ENCODE results near the gene FTO. TPM values are rescaled to one million over a fixed set of nuclear protein-coding genes. Genes with fewer than 3 reads are reported as not detected.

The FTO gene
- polyA plus RNA-seq, 2 of the 4 experiments (the other 2 are of a cell fraction) = 48.7 to 101 TPM

GRCh38 chr16:54053891-54054820 is 350.2 kb downstream of the FTO start:
- no peak overlapping the region for H3K4me3 ChIP-seq
- ATAC-seq = no peak
- POLR2A ChIA-PET = no interaction called here
- H3K27ac ChIP-seq = no peak overlapping the region
- CTCF ChIA-PET = interaction anchor here (0.6 to 1.0 kb wide), 3 partner anchors 11 to 1278 kb away, joined by 3 to 6 read pairs (median 3); no protein-coding TSS in a partner anchor
- H3K4me2 ChIP-seq = no peak overlapping the region
- no peaks in the 10 kb centered on the region for H3K4me1 ChIP-seq
- WGBS (ENCODE audit: missing lambda C conversion rate) = 93% methylated on average over 16 of the region's 16 CpGs
- no peak for DNase-seq (ENCODE audit: low read depth in 1 of 2, low spot score in 1 of 2)
- TF ChIP-seq EHF (CRISPR knock-in tag; IDR thresholded peaks at IDR 0.05) = no peak
- no peak for TF ChIP-seq CHD2 (IDR thresholded peaks at IDR 0.05; ENCODE audit: low read length, partially characterized antibody)
- no peak for TF ChIP-seq EP300 (IDR thresholded peaks at IDR 0.05)
- no peak for TF ChIP-seq SREBF2 (IDR thresholded peaks at IDR 0.05)
- TF ChIP-seq POLR2A (IDR thresholded peaks at IDR 0.05; ENCODE audit: low read length) = no peak
- TF ChIP-seq ZSCAN20 (CRISPR knock-in tag; IDR thresholded peaks at IDR 0.05) = no peak
- no peak for TF ChIP-seq ZFP36 (IDR thresholded peaks at IDR 0.05; ENCODE audit: borderline replicate concordance, partially characterized antibody)
- no peak for TF ChIP-seq MAZ (IDR thresholded peaks at IDR 0.05; ENCODE audit: borderline replicate concordance, low read depth, low read length)
- TF ChIP-seq HEYL (CRISPR knock-in tag; IDR thresholded peaks at IDR 0.05) = no peak
- TF ChIP-seq NR3C1 (IDR thresholded peaks at IDR 0.05) = no peak
- no peaks in the 10 kb centered on the region for H3K9me3 ChIP-seq
- FAIRE-seq = no peak

- no peak for ATAC-seq
- Histone ChIP-seq H3K27ac (no peak overlapping the region), H3K4me3 (no peak overlapping the region), H3K4me1 (no peaks in the 10 kb centered on the region), H3K4me2 (no peak overlapping the region), H3K9me3 (no peaks in the 10 kb centered on the region)
- ChIA-PET CTCF (interaction anchor here (1.0 kb wide), 2 partner anchors 10 to 227 kb away, joined by 3 read pairs; no protein-coding TSS in a partner anchor), POLR2A (no interaction called here)
- 85% methylated on average over 4 of the region's 4 CpGs for WGBS (ENCODE audit: missing lambda C conversion rate)
- no peak for DNase-seq (ENCODE audit: low read depth in 1 of 2, low spot score in 1 of 2)
- FAIRE-seq = no peak
- no peak for TF ChIP-seq ZC3H11A (IDR thresholded peaks at IDR 0.05)
These were observed 351.2 kb downstream of the FTO start for GRCh38 chr16:54055191-54055590.

GRCh38 chr16:54055864-54056263 is 351.9 kb downstream of the FTO start:
- DNase-seq (ENCODE audit: low read depth in 1 of 2, low spot score in 1 of 2) (no peak), ATAC-seq (no peak), FAIRE-seq (no peak)
- no peak overlapping the region for H3K27ac ChIP-seq
- H3K4me2 ChIP-seq = no peak overlapping the region
- POLR2A ChIA-PET = no interaction called here
- TF ChIP-seq CHD2 (IDR thresholded peaks at IDR 0.05; ENCODE audit: low read length, partially characterized antibody) = no peak
- no peak for TF ChIP-seq FOXS1 (CRISPR knock-in tag; IDR thresholded peaks at IDR 0.05)
- TF ChIP-seq JUN (IDR thresholded peaks at IDR 0.05) = no peak
- TF ChIP-seq POLR2AphosphoS2 (conservative IDR thresholded peaks at IDR 0.05; ENCODE audit: low read length) = no peak
- no peak for TF ChIP-seq E2F6 (IDR thresholded peaks at IDR 0.05; ENCODE audit: borderline replicate concordance, low read depth)
- TF ChIP-seq KDM1A (IDR thresholded peaks at IDR 0.05; ENCODE audit: low read depth) = no peak
- TF ChIP-seq EHMT2 (IDR thresholded peaks at IDR 0.05; ENCODE audit: low read depth) = no peak
- TF ChIP-seq MAZ (IDR thresholded peaks at IDR 0.05; ENCODE audit: borderline replicate concordance, low read depth, low read length) = no peak
- no peak for TF ChIP-seq HEYL (CRISPR knock-in tag; IDR thresholded peaks at IDR 0.05)
- TF ChIP-seq HMGXB4 (CRISPR knock-in tag; IDR thresholded peaks at IDR 0.05; ENCODE audit: borderline replicate concordance) = no peak
- TF ChIP-seq HOXA7 (CRISPR knock-in tag; IDR thresholded peaks at IDR 0.05) = no peak
- TF ChIP-seq EHF (CRISPR knock-in tag; IDR thresholded peaks at IDR 0.05) = no peak
- TF ChIP-seq CBX8 (IDR thresholded peaks at IDR 0.05) = no peak
- H3K4me1 ChIP-seq = no peaks in the 10 kb centered on the region
- CTCF ChIA-PET = interaction anchor here (1.0 kb wide), 1 partner anchor 226 kb away, joined by 3 read pairs; no protein-coding TSS in a partner anchor
- WGBS (ENCODE audit: missing lambda C conversion rate) = 94% methylated on average over 3 of the region's 3 CpGs
- H3K9me3 ChIP-seq = no peaks in the 10 kb centered on the region
- H3K4me3 ChIP-seq = no peak overlapping the region

Data from A549 (cell line).